H9 (cell line): ENCODE data around the gene AS3MT. TPM values are rescaled to one million over a fixed set of nuclear protein-coding genes. Genes with fewer than 3 reads are reported as not detected.

ENCODE experiments used
- DNase-seq: peaks from one replicate; pipeline ENCODE4 v3.0.0-alpha.2; 2017
- H2AFZ ChIP-seq: one replicate; pipeline ENCODE4 v1.6.1; 2013; ENCODE audit warnings: mild to moderate bottlenecking, low read length, control low read depth, moderate library complexity
- H2AK5ac ChIP-seq: 2 replicates; pipeline ENCODE4 v1.6.1; 2013; ENCODE audit warnings: low read length, control low read depth, mixed read lengths; ENCODE audit not compliant: insufficient read length
- H2BK120ac ChIP-seq: one replicate; pipeline ENCODE4 v1.6.1; 2013; ENCODE audit warnings: low read depth, mild to moderate bottlenecking, low read length, control low read depth, inconsistent platforms; ENCODE audit not compliant: poor library complexity, severe bottlenecking
- H2BK12ac ChIP-seq: 2 replicates; pipeline ENCODE4 v1.6.1; 2013; ENCODE audit warnings: low read length, control low read depth, mixed read lengths, low read depth; ENCODE audit not compliant: insufficient read length
- H2BK15ac ChIP-seq: 2 replicates; pipeline ENCODE4 v1.6.1; 2013; ENCODE audit warnings: low read depth, low read length, control low read depth
- H2BK20ac ChIP-seq: one replicate; pipeline ENCODE4 v1.6.1; 2013; ENCODE audit warnings: low read depth, mild to moderate bottlenecking, low read length, control low read depth, inconsistent platforms; ENCODE audit not compliant: poor library complexity, severe bottlenecking
- H2BK5ac ChIP-seq: 2 replicates; pipeline ENCODE4 v1.6.1; 2013; ENCODE audit warnings: low read length, control low read depth, mixed read lengths; ENCODE audit not compliant: insufficient read length
- H3K14ac ChIP-seq: 2 replicates; pipeline ENCODE4 v1.6.1; 2013; ENCODE audit warnings: low read length, control low read depth; ENCODE audit not compliant: insufficient read depth
- H3K18ac ChIP-seq: 2 replicates; pipeline ENCODE4 v1.6.1; 2013; ENCODE audit warnings: low read depth, mild to moderate bottlenecking, mixed read lengths, low read length, control low read depth; ENCODE audit not compliant: insufficient read length
- H3K23ac ChIP-seq: 2 replicates; pipeline ENCODE4 v1.6.1; 2013; ENCODE audit warnings: low read length, control low read depth, mixed read lengths, low read depth; ENCODE audit not compliant: insufficient read length
- H3K23me2 ChIP-seq: 2 replicates; pipeline ENCODE4 v1.6.1; 2013; ENCODE audit warnings: low read depth, mild to moderate bottlenecking, mixed read lengths, low read length, control low read depth; ENCODE audit not compliant: insufficient read length, poor library complexity, severe bottlenecking
- H3K27ac ChIP-seq: 2 replicates; pipeline ENCODE4 v1.5.1; 2013; ENCODE audit warnings: low read length, control low read depth, mixed read lengths, low read depth; ENCODE audit not compliant: insufficient read length
- H3K27me3 ChIP-seq: 2 replicates; pipeline ENCODE4 v1.6.1; 2013; ENCODE audit warnings: low read length, control low read depth, inconsistent platforms; ENCODE audit not compliant: insufficient read depth
- H3K4ac ChIP-seq: 2 replicates; pipeline ENCODE4 v1.6.1; 2013; ENCODE audit warnings: low read depth, mild to moderate bottlenecking, control low read depth, inconsistent platforms, low read length, moderate library complexity
- H3K4me1 ChIP-seq: 2 replicates; pipeline ENCODE4 v1.6.1; 2013; ENCODE audit warnings: low read length, control low read depth, inconsistent platforms; ENCODE audit not compliant: insufficient read depth
- H3K4me2 ChIP-seq: 2 replicates; pipeline ENCODE4 v1.6.1; 2013; ENCODE audit warnings: low read length, control low read depth, mixed read lengths; ENCODE audit not compliant: insufficient read length, insufficient read depth
- H3K56ac ChIP-seq: 2 replicates; pipeline ENCODE4 v1.6.1; 2013; ENCODE audit warnings: low read depth, mild to moderate bottlenecking, mixed read lengths, low read length, control low read depth; ENCODE audit not compliant: insufficient read length
- H3K79me1 ChIP-seq: 2 replicates; pipeline ENCODE4 v1.6.1; 2013; ENCODE audit warnings: low read depth, mild to moderate bottlenecking, moderate library complexity, low read length, control low read depth, inconsistent platforms; ENCODE audit not compliant: insufficient read depth, poor library complexity, severe bottlenecking
- H3K79me2 ChIP-seq: 2 replicates; pipeline ENCODE4 v1.6.1; 2013; ENCODE audit warnings: low read length, control low read depth, inconsistent platforms; ENCODE audit not compliant: insufficient read depth
- H3K9ac ChIP-seq: 2 replicates; pipeline ENCODE4 v1.6.1; 2013; ENCODE audit warnings: low read length, control low read depth, mixed read lengths; ENCODE audit not compliant: insufficient read length; ENCODE audit errors: extremely low read depth
- H3K9me3 ChIP-seq: one replicate; pipeline ENCODE4 v1.6.1; 2013; ENCODE audit warnings: low read depth, low read length, inconsistent platforms; ENCODE audit not compliant: control insufficient read depth
- H3T11ph ChIP-seq: one replicate; pipeline ENCODE4 v1.6.1; 2013; ENCODE audit warnings: mild to moderate bottlenecking, low read length, control low read depth, inconsistent platforms
- H4K20me1 ChIP-seq: one replicate; pipeline ENCODE4 v1.6.1; 2013; ENCODE audit not compliant: control insufficient read depth, insufficient read length, insufficient read depth
- H4K5ac ChIP-seq: 2 replicates; pipeline ENCODE4 v1.6.1; 2013; ENCODE audit warnings: low read depth, mild to moderate bottlenecking, mixed read lengths, low read length, control low read depth; ENCODE audit not compliant: insufficient read length
- H4K8ac ChIP-seq: replicated peaks from 2 replicates; pipeline ENCODE4 v1.6.1; 2013; ENCODE audit warnings: low read length, control low read depth, mixed read lengths, low read depth; ENCODE audit not compliant: insufficient read length
- H4K91ac ChIP-seq: 2 replicates; pipeline ENCODE4 v1.6.1; 2013; ENCODE audit warnings: low read depth, mild to moderate bottlenecking, moderate library complexity, mixed read lengths, low read length, control low read depth; ENCODE audit not compliant: insufficient read length
- H3K27ac Mint-ChIP-seq, 3 experiments: 2 replicates in 2 of 3; 3 replicates in 1 of 3; pipeline ENCODE4 v1.8.0; 2020 to 2021; ENCODE audit warnings: mixed read lengths in 3 of 3, mild to moderate bottlenecking in 1 of 3, moderate library complexity in 1 of 3
- H3K27me3 Mint-ChIP-seq: 2 replicates; pipeline ENCODE4 v1.8.0; 2021; ENCODE audit warnings: low read depth, mild to moderate bottlenecking, moderate library complexity, mixed read lengths
- H3K36me3 Mint-ChIP-seq, 3 experiments: 2 replicates in 2 of 3; 3 replicates in 1 of 3; pipeline ENCODE4 v1.8.0; 2020 to 2021; ENCODE audit warnings: low read depth in 3 of 3, mixed read lengths in 3 of 3; ENCODE audit not compliant: insufficient read depth in 1 of 3
- H3K4me1 Mint-ChIP-seq, 2 experiments: 2 replicates each; pipeline ENCODE4 v1.8.0; 2020; ENCODE audit warnings: mixed read lengths in 2 of 2
- H3K4me3 Mint-ChIP-seq, 2 experiments: 2 replicates in 1 of 2; 3 replicates in 1 of 2; pipeline ENCODE4 v1.8.0; 2020 to 2021; ENCODE audit warnings: mild to moderate bottlenecking in 2 of 2, mixed read lengths in 2 of 2, moderate library complexity in 1 of 2
- H3K9me3 Mint-ChIP-seq, 2 experiments: 2 replicates in 1 of 2; 3 replicates in 1 of 2; pipeline ENCODE4 v1.8.0; 2020; ENCODE audit warnings: mild to moderate bottlenecking in 2 of 2, mixed read lengths in 2 of 2, moderate library complexity in 1 of 2
- CTCF ChIP-seq: fragments of 200-600 bp; sonication (generic); conservative IDR thresholded peaks from 3 replicates; pipeline ENCODE4 v1.8.0; 2021; ENCODE audit warnings: antibody characterized with exemption, mild to moderate bottlenecking
- WGBS: extraction: QIAGEN DNeasy Blood & Tissue Kit; methylation state at CpG from one replicate; pipeline ENCODE4 v1.1.7; 2013; ENCODE audit warnings: missing lambda C conversion rate, low lambda C conversion rate, mixed read lengths; ENCODE audit not compliant: insufficient read length; ENCODE audit errors: extremely low coverage; 5-methylcytosine and 5-hydroxymethylcytosine counted together
- total RNA-seq: library from RNA; stranded (reverse); gene quantifications from 2 replicates; pipeline ENCODE4 v1.2.1, GENCODE V29; 2021

Gene AS3MT
- total RNA-seq, 1 experiment from 2014 or later, result 16.4 TPM

GRCh38 chr10:102824664-102825063 lies 44.6 kb upstream of the AS3MT start:
- Mint-ChIP-seq H3K27me3 (no peaks in the 10 kb centered on the region), H3K27ac (no peak overlapping the region), H3K4me3 (no peak overlapping the region), H3K9me3 (peaks cover 13 to 16% of the 10 kb centered on the region in 2 experiments; a peak in 4 of 5 replicates), H3K4me1 (peaks cover 2 to 5% of the 10 kb centered on the region in 2 experiments; a peak in 1 of 4 replicates), H3K36me3 (peaks cover 0 to 5% (median 0%) of the 10 kb centered on the region in 3 experiments; a peak in 2 of 7 replicates)
- Histone ChIP-seq H3K4me2 (no peak overlapping the region), H3T11ph (no peak overlapping the region), H3K9ac (no peak overlapping the region), H2BK15ac (no peak overlapping the region), H2AK5ac (no peak overlapping the region), H2BK120ac (no peak overlapping the region), H2BK5ac (no peak overlapping the region), H3K18ac (no peak overlapping the region), H4K91ac (no peak overlapping the region), H3K4ac (no peak overlapping the region), H3K79me1 (no peaks in the 10 kb centered on the region), H3K4me1 (no peaks in the 10 kb centered on the region), H3K27ac (no peak overlapping the region), H2BK12ac (no peak overlapping the region), H3K79me2 (no peaks in the 10 kb centered on the region), H3K27me3 (no peaks in the 10 kb centered on the region), H4K8ac (no peak overlapping the region), H3K9me3 (peaks cover 9% of the 10 kb centered on the region), H2BK20ac (no peak overlapping the region), H2AFZ (no peak overlapping the region), H3K56ac (no peak overlapping the region), H3K23me2 (no peaks in the 10 kb centered on the region), H4K5ac (no peak overlapping the region), H3K14ac (no peak overlapping the region), H3K23ac (no peak overlapping the region), H4K20me1 (no peaks in the 10 kb centered on the region)
- TF ChIP-seq CTCF, result no peak
- DNase-seq, result no peak
- no CpG with 5 or more reads among the region's 4 CpGs for WGBS
